GM12874 (cell line): ENCODE data around the gene NCAPD3.

Experiments used
- TF ChIP-seq, protein P1 (sequence below): IDR thresholded peaks from 2 replicates; pipeline ENCODE4 v1.5.1; 2011; ENCODE audit warnings: low read depth, mild to moderate bottlenecking, control low read depth, low read length, moderate library complexity; ENCODE audit not compliant: insufficient read depth

Gene NCAPD3

DNA sequence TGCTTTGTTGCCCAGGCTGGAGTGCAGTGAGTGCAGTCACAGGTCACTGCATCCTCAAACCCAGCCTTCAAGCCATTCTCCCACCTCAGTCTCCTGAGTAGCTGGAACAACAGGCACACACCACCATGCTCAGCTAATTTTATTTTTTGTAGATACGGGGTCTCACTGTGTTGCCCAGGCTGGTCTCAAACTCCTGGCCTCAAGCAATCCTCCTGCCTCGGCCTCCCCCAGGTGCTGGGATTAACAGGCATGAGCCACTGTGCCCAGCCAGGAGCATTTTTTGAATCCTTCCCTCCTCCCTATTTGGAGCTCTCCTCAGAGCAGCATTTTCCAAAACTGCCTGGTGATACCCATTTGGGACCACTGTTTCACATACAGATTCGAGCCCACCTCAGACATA is 77.2 kb downstream of the NCAPD3 start:
- TF ChIP-seq, protein P1, sequence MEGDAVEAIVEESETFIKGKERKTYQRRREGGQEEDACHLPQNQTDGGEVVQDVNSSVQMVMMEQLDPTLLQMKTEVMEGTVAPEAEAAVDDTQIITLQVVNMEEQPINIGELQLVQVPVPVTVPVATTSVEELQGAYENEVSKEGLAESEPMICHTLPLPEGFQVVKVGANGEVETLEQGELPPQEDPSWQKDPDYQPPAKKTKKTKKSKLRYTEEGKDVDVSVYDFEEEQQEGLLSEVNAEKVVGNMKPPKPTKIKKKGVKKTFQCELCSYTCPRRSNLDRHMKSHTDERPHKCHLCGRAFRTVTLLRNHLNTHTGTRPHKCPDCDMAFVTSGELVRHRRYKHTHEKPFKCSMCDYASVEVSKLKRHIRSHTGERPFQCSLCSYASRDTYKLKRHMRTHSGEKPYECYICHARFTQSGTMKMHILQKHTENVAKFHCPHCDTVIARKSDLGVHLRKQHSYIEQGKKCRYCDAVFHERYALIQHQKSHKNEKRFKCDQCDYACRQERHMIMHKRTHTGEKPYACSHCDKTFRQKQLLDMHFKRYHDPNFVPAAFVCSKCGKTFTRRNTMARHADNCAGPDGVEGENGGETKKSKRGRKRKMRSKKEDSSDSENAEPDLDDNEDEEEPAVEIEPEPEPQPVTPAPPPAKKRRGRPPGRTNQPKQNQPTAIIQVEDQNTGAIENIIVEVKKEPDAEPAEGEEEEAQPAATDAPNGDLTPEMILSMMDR = no peak

DNA sequence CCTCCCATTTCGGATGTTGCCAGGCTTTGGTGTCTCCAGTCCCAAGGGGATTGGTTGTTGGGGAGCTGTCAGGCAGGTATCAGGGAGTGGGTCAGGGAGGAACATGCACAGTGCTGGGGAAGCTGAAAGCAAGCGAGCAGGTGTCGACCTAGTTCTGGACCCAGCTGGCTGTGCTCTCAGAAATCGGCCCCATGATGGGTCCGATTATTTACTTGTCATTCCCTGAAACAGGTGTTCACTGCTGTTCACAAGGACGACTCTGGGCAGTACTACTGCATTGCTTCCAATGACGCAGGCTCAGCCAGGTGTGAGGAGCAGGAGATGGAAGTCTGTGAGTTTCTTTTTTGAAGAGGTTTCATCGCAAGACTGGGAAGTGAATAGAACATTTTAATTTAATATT is 78.1 kb downstream of the NCAPD3 start:
- TF ChIP-seq, protein P1 = no peak

DNA sequence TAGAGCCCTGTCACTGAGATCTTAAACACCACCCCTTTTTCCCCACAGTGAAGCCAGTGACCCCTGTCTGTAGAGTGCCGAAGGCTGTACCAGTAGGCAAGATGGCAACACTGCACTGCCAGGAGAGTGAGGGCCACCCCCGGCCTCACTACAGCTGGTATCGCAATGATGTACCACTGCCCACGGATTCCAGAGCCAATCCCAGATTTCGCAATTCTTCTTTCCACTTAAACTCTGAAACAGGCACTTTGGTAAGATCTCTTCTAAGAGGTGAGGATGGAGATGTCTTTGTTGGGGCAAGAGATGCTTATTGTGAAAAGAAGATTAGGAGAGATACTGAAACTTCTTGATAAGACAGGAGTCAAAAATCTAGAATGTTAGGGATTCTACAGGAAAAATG is 79.0 kb downstream of the NCAPD3 start:
- TF ChIP-seq, protein P1 = no peak

DNA sequence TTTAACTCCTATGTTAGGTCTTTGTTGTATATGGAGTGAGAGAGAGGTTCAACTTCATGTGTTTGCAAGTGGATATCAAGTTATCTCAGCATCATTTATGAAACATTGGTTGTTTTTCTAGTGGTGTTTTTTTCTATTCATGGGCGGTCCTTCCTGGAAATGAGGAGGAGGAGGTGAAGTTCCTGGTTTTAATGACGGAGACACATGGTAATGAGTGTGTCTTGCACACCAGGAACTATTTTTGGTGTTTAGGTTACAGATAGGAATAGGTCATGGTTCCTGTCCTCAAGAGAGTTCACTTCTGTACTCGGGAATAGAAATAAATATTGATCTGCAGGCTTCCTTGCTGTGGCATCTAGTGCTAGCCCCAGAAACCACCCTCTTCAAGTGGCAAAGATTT is 80.0 kb downstream of the NCAPD3 start:
- TF ChIP-seq, protein P1 = no peak

DNA sequence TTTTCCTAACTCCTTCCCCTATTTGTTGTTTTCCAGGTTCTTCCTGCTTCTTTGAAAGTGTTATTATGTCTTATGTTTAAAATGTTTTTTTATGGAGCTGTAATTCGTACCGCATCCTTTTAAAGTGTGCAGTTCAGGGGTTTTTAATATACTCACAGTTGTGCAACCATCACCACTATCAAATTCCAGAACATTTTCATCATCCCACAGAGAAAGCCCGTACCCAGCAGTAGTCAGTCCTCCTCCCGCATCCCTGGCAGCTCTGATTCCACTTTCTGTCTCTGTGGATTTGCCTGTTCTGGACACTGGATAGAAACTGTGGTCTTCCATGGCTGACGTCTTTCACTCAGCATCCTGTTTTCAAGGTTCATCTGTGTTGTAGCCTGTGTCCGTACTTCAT is 81.2 kb downstream of the NCAPD3 start:
- TF ChIP-seq, protein P1 = no peak

DNA sequence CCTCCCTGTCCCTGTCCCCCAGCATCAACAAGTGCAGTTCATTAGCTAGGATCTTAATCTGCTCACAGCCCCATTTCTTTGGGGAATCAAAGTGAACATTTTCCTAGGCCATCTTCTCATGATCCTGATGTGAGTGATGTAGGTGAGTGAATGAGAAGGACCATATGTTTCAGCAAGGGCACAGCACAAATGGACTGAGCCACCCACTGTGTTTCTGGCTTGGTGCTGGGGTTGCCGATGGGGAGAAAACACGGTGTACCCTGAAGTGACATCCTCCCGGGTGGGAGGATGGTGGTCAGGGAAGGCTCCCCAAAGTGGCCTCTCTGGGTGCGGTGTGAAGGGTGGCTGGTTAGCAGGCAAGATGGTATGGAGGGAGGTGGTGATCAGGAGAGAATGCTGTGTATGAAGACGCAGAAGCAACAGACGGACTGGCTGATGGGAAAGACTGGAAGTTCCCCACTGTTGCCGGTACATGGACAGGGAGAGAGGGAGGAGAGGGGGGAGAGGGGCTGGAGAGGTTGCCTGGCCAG is 82.7 kb downstream of the NCAPD3 start:
- TF ChIP-seq, protein P1 = no peak

DNA sequence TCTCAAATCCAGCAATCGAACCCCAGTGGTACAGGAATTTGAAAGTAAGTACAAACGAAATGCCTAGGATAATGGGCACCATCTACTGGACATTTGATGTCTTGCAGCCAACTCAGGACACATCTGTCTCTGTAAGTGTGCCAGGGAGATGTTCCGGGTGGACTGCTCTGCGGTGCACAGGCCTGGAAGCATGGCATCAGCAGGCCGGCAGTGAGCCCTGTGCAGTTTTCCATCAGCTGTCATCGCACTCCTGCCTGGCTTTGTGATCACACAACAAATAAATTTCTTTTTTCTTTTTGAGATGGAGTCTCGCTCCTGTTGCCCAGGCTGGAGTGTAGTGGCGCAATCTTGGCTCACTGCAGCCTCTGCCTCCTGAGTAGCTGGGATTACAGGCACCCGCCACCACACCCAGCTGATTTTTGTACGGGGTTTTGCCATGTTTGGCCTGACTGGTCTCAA is 83.9 kb downstream of the NCAPD3 start:
- TF ChIP-seq, protein P1 = peak; percentile 69
